LNCaP clone FGC (cell line): ENCODE measurements around the gene BUD31.

Experiments used
- DNase-seq: peaks from one replicate; pipeline ENCODE4 v3.0.0-alpha.2; 2011; ENCODE audit warnings: low read depth
- H3K4me3 ChIP-seq: 2 replicates; pipeline ENCODE4 v1.5.1; 2011; ENCODE audit warnings: mild to moderate bottlenecking, low read depth, low read length, control low read depth
- CTCF ChIP-seq: IDR thresholded peaks from 2 replicates; pipeline ENCODE4 v1.5.1; 2012; ENCODE audit warnings: mild to moderate bottlenecking; ENCODE audit not compliant: control insufficient read depth, insufficient read depth; ENCODE audit errors: extremely low read depth

The BUD31 gene

GRCh38 chr7:99368750-99369389 lies 39.9 kb upstream of the BUD31 start:
- DNase-seq: no peak
- no peak overlapping the region for H3K4me3 ChIP-seq
- TF ChIP-seq CTCF: no peak

- DNase-seq: no peak
- H3K4me3 ChIP-seq: no peak overlapping the region
- no peak for TF ChIP-seq CTCF
These were observed 38.9 kb upstream of the BUD31 start for GRCh38 chr7:99369767-99370391.

GRCh38 chr7:99371376-99371920 lies 37.3 kb upstream of the BUD31 start:
- H3K4me3 ChIP-seq: no peak overlapping the region
- DNase-seq: no peak
- no peak for TF ChIP-seq CTCF

GRCh38 chr7:99372275-99373090 lies 36.3 kb upstream of the BUD31 start:
- TF ChIP-seq CTCF: no peak
- no peak for DNase-seq
- no peak overlapping the region for H3K4me3 ChIP-seq

- no peak for DNase-seq
- H3K4me3 ChIP-seq: no peak overlapping the region
- TF ChIP-seq CTCF: no peak
These were observed 35.4 kb upstream of the BUD31 start for GRCh38 chr7:99373091-99374066.
